GM18519 (cell line): ENCODE data around the gene MRPL22.
"Not testable (repeated sequence)": the region's sequence is repeated elsewhere in the genome, so short reads cannot be mapped to it uniquely, and the experiment has no call there.

Experiments used
- ATAC-seq: cut with Tn5 transposase; IDR thresholded peaks from one replicate; pipeline ENCODE4 v1.9.1; 2021; ENCODE audit warnings: mild to moderate bottlenecking, moderate library complexity; ENCODE audit not compliant: unreplicated experiment, low FRiP score

MRPL22 gene

DNA sequence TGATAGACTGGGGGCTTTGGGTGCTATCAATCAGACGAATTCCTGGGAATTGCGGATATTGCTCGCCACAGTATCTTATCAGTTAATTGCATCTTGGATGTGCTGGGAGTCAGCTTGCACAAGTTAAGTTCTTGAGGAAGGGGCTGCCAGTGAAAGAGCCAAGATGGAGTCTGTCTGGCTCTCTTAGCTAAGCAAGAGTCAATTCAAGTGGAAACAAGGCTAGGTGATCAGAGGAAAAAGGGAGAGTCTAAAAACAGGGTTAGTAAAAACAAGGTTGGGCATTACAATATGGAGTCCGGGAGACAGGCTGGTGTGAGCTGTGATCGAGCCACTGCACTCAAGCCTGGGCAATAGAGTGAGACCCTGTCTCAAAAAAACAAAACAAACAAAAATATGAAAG, 1.5 kb upstream of the MRPL22 start:
- not testable (repeated sequence) for ATAC-seq

DNA sequence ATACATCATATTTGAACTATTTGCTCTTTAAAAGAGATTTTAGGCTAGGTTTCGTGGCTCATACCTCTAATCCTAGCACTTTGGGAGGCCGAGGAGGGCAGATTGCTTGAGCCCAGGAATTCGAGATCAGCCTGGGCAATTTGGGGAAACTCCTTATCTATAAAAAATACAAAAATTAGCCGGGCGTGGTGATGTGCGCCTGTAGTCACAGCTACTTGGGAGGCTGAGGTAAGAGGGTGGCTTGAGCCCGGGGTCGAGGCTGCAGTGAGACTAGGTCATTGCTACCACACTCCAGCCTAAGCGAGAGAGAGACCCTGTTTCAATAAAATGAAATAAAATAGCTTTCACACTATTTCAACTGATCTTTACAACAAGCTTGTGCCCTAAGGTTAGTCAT, 500 bp upstream of the MRPL22 start:
- ATAC-seq = no peak

DNA sequence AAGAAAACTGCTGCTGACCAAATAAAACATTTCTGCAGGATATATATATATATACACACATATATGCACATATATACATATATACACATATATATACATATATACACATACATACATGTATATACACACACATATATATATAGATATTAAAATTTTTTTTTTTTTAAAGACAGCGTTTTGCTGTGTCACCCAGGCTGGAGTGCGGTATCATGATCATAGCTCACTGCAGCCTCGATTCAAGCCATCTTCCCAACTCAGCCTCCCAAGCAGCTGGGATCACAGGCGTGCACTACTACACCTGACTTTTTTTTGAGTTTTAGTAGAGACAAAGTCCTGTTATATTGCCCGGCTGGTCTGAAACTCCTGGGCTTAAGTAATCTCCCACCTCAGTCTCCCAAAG, 2.7 kb downstream of the MRPL22 start:
- no peak for ATAC-seq

DNA sequence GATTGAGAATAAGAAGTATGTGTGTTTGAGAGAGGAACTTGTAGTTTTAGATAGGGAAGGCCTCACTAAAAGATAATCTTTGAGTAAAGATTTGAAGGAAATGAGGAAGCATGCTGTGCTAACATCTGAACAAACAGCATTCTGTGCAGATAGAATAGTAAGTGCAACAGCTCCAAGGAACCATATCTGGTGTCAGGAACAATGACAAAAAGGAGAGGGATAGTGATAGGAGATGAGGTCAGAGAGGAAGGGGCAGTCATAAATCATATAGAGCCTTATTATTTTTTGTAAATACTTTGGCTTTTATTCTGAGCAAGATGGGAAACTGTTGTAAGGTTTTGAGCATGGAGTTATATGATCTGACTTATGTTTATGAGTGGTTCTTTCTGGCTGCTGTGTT, 3.8 kb downstream of the MRPL22 start:
- ATAC-seq = no peak

DNA sequence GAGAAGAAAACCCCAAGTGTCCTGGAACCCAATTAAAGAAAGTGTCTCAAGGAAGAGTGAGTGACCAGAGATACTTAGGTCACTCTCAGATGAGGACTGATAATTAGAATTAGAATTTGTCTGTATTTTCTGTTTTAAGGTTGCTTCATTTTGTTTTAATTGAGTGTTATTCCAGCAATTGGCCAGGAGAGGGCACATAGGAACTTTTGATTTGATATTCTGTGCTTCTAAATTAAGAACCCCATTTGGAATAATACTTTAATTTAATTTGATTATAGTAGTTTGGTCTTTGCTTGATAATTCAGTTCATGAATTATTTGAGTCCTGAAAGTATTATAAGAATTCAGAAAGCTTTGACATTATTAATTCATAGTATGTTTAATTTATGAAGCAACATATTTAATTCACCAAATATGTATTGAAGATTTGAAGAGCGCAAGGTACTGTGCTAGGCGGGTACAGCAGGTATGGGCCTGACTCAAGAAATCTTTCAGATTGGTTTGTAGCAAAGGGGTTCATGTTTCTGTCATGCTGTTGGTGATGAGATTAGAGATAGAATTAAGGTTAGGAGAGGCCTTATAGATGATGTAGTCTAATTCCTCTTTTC, 4.9 kb downstream of the MRPL22 start:
- ATAC-seq = no peak

DNA sequence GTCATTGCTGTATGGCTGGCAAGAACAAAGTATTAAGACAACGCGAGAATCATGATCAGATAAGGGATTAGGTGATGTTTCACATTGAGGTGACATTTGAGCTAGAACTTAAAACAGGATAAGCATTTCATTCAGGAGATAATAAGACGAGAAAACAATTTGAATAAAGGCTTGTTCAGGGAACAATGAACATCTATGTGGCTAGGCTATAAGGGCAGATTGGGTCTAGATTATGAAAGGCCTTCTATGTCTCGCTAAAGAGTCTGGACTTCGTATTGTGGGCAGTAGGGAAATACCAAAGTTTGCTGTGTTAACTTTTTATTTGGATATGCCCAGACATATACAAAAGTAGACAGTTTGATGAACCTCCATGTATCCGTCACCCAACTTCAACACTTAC, 6.9 kb downstream of the MRPL22 start:
- ATAC-seq = no peak

DNA sequence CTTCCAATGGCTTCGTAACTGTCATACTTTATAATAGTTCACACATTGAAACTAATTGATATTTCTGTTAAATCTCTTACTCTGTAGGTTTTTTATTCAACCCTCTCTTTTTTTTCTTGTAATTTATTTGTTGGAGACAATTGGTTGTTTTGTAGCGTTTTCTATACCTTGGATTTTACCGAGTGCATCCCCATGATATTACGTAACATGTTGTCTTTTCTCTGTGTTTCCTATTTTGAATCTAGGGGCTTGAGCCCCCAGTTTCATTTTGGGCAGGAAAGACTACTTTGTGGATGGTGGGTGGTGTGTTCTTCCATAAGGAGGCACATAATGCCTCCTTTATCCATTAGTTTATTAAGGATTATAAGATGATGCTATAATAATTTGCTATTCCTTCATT, 7.4 kb downstream of the MRPL22 start:
- ATAC-seq = no peak

DNA sequence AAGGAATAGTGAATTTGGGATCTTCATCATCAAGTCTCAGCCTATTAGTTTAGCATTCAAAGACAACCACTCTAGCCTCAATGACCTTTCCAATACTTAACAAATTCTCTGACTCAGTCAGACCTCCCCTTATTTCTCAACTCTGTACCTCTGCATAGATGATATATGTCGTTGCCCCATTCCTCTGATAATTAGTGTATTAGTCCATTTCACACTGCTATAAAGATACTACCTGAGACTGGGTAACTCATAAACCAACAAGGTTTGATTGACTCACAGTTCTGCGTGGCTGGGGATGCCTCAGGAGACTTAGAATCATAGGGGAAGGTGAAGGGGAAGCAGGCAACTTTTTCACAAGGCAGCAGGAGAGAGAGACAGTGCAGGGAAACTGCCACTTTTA, 8.9 kb downstream of the MRPL22 start:
- ATAC-seq = no peak

DNA sequence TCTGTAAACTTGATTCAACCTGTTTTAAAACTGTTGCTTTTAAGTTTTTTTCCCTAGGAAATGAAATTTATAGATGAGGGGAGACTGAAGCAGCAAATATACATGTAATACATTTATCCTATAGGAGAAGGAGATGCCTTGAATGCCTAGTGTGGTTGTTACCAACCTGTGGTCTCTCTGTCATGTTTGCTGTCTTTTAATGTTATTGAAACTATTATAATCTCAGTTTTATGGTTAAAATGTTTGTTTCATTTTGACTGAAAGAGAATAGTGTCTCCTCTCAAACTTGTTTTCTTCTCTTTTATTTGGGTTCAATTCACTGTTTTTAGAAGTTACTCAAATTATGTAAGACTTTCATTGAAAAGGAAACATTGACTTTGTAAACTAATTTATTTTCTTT, 15.8 kb downstream of the MRPL22 start:
- ATAC-seq = no peak

DNA sequence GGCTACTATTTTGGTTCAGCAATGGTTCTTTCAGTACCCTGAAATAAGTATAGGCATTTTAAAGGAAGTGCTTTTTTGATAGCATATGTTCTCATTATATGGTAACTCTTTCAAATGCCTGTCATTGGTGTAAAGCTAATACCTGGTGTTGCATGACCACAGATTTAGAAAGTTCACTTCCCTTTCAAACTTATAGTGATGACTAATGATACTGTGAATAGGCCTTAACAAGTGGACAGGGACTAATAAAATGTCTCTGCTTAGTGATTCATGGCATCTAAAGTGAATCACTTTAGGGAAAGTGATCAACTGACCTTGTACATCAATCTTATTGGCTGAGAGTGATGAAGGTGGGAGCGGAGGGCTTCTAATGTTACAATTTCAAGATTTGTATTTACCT, 21.6 kb downstream of the MRPL22 start:
- ATAC-seq = peak; percentile 96

DNA sequence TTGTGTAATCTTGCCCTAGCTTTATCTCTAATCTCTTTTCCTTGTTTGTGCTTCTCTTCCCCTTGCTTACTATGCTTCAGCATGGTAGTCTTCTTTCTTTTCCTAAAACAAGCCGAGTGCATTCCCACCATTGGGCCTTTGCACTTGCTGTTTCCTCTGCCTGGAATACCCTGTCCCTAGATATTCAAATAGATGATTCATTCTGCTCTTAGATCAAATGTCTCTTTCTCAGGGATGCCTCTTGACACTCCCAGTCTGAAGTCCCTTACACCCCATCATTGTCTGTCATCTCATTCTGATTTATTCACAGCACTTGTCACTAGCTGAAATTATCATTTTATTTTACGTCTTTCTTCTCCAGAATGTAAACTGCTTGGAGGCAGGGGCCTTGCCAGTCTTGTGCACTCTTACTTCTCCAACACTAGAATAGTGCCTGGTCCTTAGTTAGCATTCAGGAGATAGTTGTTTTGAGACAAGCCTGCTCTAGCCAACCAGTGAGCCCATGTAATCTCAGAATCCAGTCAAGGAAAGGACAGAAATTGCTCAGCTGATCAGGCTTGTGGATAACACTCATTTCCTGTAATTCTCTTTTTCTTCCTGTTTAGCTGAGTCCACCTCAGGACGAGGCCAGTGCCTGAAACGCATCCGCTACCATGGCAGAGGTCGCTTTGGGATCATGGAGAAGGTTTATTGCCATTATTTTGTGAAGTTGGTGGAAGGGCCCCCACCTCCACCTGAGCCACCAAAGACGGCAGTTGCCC, 25.4 kb downstream of the MRPL22 start:
- no peak for ATAC-seq

DNA sequence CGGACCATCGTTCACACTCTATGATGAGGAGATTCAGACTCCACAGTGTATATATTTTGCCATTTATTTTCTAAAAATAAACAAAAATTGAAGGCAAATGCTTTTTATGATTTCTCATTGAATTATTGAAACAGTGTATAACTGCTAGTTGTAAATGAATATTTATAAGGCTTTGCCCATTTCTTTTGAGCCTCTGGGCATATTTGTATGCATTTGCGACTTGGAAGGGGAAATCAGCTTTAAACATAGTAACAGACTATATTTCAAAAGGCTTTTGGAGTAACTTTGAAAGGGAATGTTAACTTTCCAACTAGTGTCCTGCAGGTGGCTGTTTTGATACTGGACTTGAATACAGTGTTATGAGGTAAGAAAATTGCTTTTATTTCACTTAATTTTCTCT, 26.0 kb downstream of the MRPL22 start:
- ATAC-seq = no peak

DNA sequence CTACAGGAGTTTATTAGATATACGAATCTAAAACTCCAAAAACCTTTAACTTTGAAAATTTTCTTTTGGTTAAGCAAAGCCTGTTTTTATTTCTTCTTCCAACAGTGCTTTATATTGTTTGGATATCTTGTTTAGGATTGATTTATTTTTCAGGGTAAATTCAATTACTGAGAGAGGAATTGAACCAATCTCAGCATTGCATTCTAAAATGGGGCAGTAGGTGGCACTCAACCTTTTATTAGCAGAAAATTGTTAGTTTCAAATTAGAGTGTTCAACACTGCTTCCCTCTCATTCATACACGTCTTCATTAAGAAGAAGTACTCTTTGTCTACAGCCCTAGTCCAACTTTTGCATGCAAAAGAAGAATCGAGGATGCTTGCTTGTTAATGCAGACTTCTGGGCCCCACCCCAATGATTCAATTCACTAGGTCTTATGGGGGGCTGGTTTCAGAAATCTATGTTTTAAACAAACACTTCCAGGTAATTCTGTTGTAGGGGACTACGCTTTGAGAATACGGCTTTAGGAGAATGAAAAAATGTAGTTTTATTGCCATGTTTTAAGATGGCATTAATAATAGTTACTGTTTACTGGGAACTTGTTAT, 26.6 kb downstream of the MRPL22 start:
- no peak for ATAC-seq

DNA sequence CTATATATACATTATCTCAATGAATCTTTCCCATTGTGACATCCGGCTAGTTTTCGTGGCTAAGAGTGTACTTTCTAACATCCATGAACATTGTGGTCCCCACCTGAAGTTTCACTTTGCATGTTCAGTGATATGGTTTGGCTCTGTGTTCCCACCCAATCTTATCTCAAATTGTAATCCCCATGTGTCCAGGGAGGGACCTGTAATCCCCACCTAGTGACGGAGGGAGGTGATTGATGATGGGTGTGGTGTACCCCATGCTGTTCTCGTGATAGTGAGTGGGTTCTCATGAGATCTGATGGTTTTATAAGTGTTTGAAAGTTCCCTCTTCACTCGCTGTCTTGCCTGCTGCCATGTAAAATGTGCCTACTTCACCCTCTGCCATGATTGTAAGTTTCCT, 28.1 kb downstream of the MRPL22 start:
- no peak for ATAC-seq

DNA sequence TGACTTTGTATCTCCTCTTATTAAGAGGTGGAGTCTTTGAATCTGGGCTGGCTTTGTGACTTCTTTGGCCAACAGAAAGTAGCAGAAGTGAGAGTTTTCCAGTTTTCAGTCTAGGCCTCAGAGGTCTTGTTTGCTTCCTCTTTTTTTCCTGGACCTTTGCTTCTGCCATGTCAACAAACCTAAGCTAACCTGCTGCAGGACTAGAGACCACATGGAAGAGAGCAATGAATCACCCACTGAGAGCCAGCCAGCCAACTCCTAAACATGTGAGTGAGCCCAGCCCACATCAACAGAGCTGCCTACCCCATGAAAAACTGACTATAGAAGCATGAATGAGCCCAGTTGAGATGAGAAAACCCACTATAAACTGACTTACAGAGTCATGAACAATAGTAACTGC, 29.9 kb downstream of the MRPL22 start:
- no peak for ATAC-seq

DNA sequence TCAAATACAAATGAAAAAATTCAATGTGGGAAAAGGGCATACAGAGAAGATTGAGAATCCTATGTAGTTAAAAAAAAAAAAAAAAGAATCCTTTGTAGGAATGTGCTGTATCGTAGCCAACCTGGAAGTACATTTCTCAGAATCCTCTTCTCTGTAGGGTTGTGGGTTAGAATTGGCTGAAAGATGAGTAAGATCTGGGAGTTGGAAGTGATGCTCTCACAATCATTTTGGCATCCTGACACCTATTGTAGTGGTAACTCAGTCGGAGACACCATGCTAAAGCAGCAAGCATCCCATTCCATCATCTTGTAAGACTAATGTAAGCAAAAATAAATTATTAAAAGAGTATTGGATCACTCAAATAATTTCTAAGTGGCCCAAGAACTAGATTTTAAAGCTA, 30.6 kb downstream of the MRPL22 start:
- ATAC-seq = no peak

DNA sequence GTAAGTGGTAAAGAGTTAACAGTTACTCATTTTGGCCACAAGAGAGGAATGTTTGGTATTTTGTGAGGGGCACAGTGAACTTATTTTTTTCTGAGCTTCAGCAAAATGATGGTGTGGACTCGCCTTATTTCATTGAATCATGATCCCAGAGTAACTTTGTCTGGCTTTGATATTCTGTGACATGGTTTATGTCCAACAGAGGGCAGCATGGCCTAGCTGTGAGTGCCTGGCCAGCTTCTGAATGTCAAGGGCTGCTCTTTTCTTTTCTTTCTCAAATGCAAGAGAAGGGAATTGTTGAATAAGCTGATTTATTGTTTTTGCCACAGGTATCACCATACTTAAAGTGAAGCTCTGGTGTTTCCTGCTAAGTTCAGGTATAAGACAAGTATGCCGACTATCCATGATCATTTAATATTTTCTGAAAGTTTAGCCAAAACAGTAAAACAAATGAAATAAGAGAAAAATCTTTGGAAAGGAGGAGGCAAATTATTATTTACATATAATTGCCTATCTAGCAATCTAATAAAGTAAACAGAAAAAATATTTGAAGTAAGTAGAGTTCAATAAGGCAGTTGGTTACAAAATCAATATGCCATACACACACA, 31.7 kb downstream of the MRPL22 start:
- ATAC-seq = no peak

DNA sequence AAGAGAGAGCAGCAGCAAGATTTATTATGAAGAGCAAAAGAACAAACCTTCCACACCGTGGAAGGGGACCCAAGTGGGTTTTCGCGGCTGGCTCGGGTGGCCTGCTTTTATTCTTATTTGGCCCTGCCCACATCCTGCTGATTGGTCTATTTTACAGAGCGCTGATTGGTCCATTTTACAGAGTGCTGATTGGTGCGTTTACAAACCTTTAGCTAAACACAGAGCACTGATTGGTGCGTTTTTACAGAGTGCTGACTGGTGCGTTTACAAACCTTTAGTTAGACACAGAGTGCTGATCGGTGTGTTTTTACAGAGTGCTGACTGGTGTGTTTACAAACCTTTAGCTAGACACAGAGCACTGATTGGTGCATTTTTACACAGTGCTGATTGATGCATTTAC, 35.2 kb downstream of the MRPL22 start:
- not testable (repeated sequence) for ATAC-seq

DNA sequence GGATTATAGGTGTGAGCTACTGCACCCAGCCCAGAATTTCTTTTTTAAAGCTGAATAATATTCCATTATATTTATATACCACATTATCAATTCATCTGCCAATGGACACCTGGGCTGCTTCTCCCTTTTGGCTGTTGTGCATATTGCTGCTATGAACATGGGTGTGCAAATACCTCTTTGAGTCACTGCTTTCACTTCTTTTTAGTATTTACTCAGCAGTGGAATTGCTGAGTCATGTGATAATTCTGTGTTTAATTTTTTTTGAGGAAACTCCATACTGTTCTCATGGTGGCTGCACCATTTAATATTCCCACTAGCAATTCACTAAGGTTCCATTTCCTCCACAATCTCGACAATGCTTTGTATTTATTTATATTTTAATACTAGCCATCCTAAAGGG, 36.5 kb downstream of the MRPL22 start:
- peak; percentile 43 for ATAC-seq

DNA sequence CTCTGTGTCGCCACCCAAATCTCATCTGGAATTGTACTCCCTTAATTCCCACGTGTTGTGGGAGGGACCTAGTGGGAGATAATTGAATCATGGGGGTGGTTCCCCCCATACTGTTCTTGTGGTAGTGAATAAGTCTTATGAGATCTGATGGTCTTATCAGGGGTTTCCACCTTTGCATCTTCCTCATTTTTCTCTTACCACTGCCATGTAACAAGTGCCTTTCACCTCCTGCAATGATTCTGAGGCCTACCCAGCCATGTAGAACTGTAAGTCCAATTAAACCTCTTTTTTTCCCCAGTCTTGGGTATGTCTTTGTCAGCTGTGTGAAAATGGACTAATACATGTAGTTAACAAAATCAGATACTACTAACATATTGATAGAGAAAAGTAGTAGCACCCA, 37.4 kb downstream of the MRPL22 start:
- ATAC-seq = not testable (repeated sequence)

DNA sequence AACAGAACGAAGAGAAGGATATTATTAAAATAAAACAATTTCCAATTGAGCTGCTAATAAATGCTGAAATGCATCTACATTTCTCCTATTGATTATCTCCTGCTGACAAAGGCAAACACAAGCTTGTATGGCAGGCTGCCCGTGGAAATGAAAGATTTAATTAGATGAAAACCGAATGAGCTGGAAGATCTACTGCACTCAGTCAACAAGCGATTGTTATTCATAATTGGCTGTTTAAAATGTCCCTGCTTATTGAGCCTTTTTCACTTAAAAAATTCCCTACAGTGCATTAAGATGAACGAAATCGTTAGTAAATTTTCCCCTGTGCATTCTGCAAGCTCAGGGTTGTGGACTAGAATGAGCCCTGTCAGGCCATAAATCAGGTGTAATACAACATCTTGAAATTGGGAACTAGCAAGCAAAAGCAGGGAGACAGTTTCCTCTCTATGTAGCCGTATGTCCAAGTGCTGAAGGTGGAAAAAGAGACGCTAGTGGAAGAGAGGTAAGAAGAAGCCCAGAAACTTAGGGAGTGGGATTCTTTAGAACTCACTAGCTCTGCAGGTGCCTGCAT, 44.2 kb downstream of the MRPL22 start:
- ATAC-seq = no peak
